ENCODE results near the gene RPL28. TPM values are rescaled to one million over a fixed set of nuclear protein-coding genes. Genes with fewer than 3 reads are reported as not detected.
"Not testable (repeated sequence)": the region's sequence is repeated elsewhere in the genome, so short reads cannot be mapped to it uniquely, and the experiment has no call there.

RPL28 gene
- total RNA-seq, 1 experiment from 2014 or later = 836 TPM

DNA sequence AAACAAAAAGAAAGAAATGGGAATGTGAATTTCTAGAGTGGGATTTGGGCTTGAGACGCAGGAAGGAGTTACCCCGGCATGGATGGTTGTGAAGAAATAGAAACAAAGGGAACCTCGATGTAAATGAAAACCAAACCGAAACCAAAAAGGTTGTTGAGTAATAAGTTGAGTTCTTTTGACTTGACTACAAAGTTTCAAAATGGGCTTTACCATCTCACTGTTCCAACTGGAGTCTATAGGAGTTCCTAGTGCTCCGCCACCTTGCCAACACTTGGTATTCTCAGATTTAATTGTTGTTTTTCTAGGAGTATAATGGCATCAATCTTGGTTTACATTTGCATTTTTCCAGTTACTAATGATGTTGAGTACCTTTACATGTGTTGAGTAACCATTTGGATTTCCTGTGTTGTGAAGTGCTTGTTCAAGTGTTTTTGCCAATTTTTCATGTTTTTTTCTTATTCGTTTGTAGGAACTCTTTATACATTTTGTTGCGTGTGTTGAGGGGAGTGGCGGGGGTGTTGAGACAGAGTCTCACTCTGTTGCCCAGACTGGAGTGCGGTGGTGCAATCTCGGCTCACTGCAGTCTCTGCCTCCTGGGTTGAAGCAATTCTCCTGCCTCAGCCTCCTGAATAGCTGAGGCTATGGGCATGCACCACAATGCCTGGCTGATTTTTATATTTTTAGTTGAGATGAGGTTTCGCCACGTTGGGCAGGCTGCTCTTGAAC is 12.6 kb downstream of the RPL28 start:
- no peak overlapping the region for H3K4me3 ChIP-seq (ENCODE audit: low read length)
- H3K9me2 ChIP-seq (replicated peaks; ENCODE audit: low read length) = no peaks in the 10 kb centered on the region
- no peak overlapping the region for H3K4me2 ChIP-seq (ENCODE audit: low read length)
- ChIA-PET CTCF (no interaction called here), POLR2A (ENCODE audit: unreplicated experiment) (no interaction called here)
- intact Hi-C loops (cut with micrococcal nuclease) = no loop called here
- no peaks in the 10 kb centered on the region for H3K27me3 ChIP-seq (ENCODE audit: low read length)
- peaks cover 30% of the 10 kb centered on the region for H3K36me3 ChIP-seq (ENCODE audit: low read depth, low read length)
- no peak overlapping the region for H3K9ac ChIP-seq (ENCODE audit: low read length)
- DNase-seq = no peak
- no TSS peak for BruUV-seq (replicated peaks)
- no peaks in the 10 kb centered on the region for H3K9me3 ChIP-seq (ENCODE audit: low read length)
- ATAC-seq = no peak
- H2AFZ ChIP-seq (ENCODE audit: low read length) = no peak overlapping the region
- TF ChIP-seq, protein P1, sequence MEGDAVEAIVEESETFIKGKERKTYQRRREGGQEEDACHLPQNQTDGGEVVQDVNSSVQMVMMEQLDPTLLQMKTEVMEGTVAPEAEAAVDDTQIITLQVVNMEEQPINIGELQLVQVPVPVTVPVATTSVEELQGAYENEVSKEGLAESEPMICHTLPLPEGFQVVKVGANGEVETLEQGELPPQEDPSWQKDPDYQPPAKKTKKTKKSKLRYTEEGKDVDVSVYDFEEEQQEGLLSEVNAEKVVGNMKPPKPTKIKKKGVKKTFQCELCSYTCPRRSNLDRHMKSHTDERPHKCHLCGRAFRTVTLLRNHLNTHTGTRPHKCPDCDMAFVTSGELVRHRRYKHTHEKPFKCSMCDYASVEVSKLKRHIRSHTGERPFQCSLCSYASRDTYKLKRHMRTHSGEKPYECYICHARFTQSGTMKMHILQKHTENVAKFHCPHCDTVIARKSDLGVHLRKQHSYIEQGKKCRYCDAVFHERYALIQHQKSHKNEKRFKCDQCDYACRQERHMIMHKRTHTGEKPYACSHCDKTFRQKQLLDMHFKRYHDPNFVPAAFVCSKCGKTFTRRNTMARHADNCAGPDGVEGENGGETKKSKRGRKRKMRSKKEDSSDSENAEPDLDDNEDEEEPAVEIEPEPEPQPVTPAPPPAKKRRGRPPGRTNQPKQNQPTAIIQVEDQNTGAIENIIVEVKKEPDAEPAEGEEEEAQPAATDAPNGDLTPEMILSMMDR (conservative IDR thresholded peaks at IDR 0.05; ENCODE audit: low read depth, low read length) = no peak
- TF ChIP-seq EZH2phosphoT487 (IDR thresholded peaks at IDR 0.05; ENCODE audit: borderline replicate concordance, low read length) (no peak), EZH2 (IDR thresholded peaks at IDR 0.05; ENCODE audit: low read length, unreplicated experiment) (no peak)
- no peaks in the 10 kb centered on the region for H3K4me1 ChIP-seq (ENCODE audit: insufficient read depth, low read length)
- peaks cover 33% of the 10 kb centered on the region for H4K20me1 ChIP-seq (ENCODE audit: low read length)
- peaks cover 16% of the 10 kb centered on the region for H3K79me2 ChIP-seq (ENCODE audit: low read length)
- H3F3A ChIP-seq (ENCODE audit: low read length, unreplicated experiment) = peaks cover 26% of the 10 kb centered on the region
- no peak overlapping the region for H3K27ac ChIP-seq (ENCODE audit: low read length)

DNA sequence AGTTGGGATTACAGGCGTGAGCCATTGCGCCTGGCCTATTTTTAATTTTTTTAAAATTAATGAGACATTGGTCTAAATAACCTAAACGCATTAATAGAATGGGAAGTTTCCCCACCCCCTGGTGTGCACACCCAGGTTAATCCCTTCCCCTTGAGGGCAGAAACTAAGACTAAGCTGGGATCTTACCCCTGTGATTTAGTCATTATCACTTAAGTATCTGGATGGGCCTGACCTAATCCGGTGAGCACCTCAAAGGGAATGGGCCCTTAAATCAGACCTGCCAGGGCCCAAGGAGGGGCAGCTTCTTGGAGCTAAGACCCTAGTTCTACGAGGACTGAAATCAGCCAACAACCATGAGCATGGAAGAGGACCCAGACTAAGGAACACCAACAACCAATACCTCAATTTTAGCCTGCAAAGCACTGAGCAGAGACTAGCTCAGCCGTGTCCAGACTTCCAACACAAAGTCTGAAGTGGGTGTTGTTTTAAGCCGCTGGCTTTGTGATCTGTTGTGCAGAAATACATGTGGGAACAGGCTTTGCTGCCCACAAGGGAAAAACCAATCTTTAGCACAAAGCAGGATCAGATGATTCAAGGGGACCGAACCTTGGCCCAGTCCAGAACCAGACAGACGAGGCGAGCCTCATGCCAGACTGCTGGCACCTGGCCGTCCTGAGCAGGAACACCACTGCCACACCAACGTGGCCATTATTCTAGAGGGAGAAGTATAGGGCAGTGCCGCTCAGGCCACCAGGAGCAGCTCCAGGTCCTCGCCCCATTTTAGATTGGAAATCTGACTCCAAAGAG is 14.8 kb downstream of the RPL28 start:
- BruUV-seq (replicated peaks) = no TSS peak
- peaks cover 43% of the 10 kb centered on the region for H3K36me3 ChIP-seq (ENCODE audit: low read depth, low read length)
- H3K9ac ChIP-seq (ENCODE audit: low read length) = no peak overlapping the region
- ATAC-seq (no peak), DNase-seq (no peak)
- peaks cover 3% of the 10 kb centered on the region for H3K4me1 ChIP-seq (ENCODE audit: insufficient read depth, low read length)
- no peaks in the 10 kb centered on the region for H3K9me3 ChIP-seq (ENCODE audit: low read length)
- CTCF ChIA-PET = no interaction called here
- no peak overlapping the region for H2AFZ ChIP-seq (ENCODE audit: low read length)
- H3K9me2 ChIP-seq (replicated peaks; ENCODE audit: low read length) = no peaks in the 10 kb centered on the region
- TF ChIP-seq EZH2phosphoT487 (IDR thresholded peaks at IDR 0.05; ENCODE audit: borderline replicate concordance, low read length) (no peak), EZH2 (IDR thresholded peaks at IDR 0.05; ENCODE audit: low read length, unreplicated experiment) (no peak)
- TF ChIP-seq, protein P1 (conservative IDR thresholded peaks at IDR 0.05; ENCODE audit: low read depth, low read length) = no peak
- no peak overlapping the region for H3K27ac ChIP-seq (ENCODE audit: low read length)
- intact Hi-C loops (cut with micrococcal nuclease) = no loop called here
- no peaks in the 10 kb centered on the region for H3K27me3 ChIP-seq (ENCODE audit: low read length)
- H3K4me3 ChIP-seq (ENCODE audit: low read length) = no peak overlapping the region
- H4K20me1 ChIP-seq (ENCODE audit: low read length) = peaks cover 49% of the 10 kb centered on the region
- H3K79me2 ChIP-seq (ENCODE audit: low read length) = peaks cover 34% of the 10 kb centered on the region
- peaks cover 26% of the 10 kb centered on the region for H3F3A ChIP-seq (ENCODE audit: low read length, unreplicated experiment)
- POLR2A ChIA-PET (ENCODE audit: unreplicated experiment) = no interaction called here
- no peak overlapping the region for H3K4me2 ChIP-seq (ENCODE audit: low read length)

DNA sequence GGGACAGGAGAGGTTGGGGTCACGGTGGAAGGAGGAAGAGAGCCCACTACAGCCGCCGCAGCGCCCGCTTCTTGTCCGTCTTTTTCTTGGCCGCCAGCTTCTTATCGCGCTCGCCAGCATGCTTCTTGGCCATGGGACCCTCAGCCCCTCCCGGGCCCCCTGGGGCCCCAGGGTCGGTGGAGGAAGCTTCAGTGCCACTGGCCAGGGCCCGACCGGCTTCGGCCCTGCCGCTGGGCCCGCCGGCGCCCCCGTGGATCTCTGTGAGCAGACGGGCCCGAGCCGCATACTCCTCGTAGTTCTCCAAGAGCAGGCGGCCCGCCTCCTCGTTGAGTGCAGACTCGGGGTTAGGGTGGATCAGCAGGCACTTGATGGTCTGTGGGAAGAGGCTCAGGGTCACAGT is 15.7 kb downstream of the RPL28 start:
- Histone ChIP-seq H3K36me3 (ENCODE audit: low read depth, low read length) (peaks cover 52% of the 10 kb centered on the region), H4K20me1 (ENCODE audit: low read length) (peaks cover 58% of the 10 kb centered on the region), H3K79me2 (ENCODE audit: low read length) (peaks cover 43% of the 10 kb centered on the region), H3F3A (ENCODE audit: low read length, unreplicated experiment) (peaks cover 26% of the 10 kb centered on the region), H3K4me1 (ENCODE audit: insufficient read depth, low read length) (peaks cover 12% of the 10 kb centered on the region)
- POLR2A ChIA-PET (ENCODE audit: unreplicated experiment); H3K9me2 ChIP-seq (replicated peaks; ENCODE audit: low read length); H2AFZ ChIP-seq (ENCODE audit: low read length); DNase-seq; H3K27me3 ChIP-seq (ENCODE audit: low read length); H3K9ac ChIP-seq (ENCODE audit: low read length); CTCF ChIA-PET; intact Hi-C loops (cut with micrococcal nuclease); H3K4me2 ChIP-seq (ENCODE audit: low read length); ATAC-seq; H3K27ac ChIP-seq (ENCODE audit: low read length); H3K9me3 ChIP-seq (ENCODE audit: low read length); BruUV-seq (replicated peaks); H3K4me3 ChIP-seq (ENCODE audit: low read length): not testable (repeated sequence)
